ENCODE results near the gene RAB11FIP3. TPM values are rescaled to one million over a fixed set of nuclear protein-coding genes. Genes with fewer than 3 reads are reported as not detected.
A peak's percentile ranks its signal among the peaks of the same experiment; 100 is the strongest.
"Not testable (repeated sequence)": the region's sequence is repeated elsewhere in the genome, so short reads cannot be mapped to it uniquely, and the experiment has no call there.

The RAB11FIP3 gene
- total RNA-seq, 2 donors from 2014 or later: 26.9 to 28.3 TPM

GRCh38 chr16:400061-400591 lies 25.3 kb upstream of the RAB11FIP3 start:
- H3K27me3 Mint-ChIP-seq: no peaks in the 10 kb centered on the region
- H3K9me3 Mint-ChIP-seq: no peaks in the 10 kb centered on the region
- no peaks in the 10 kb centered on the region for H3K36me3 Mint-ChIP-seq (ENCODE audit: low read depth)
- peaks cover 5% of the 10 kb centered on the region for H3K4me1 Mint-ChIP-seq
- H3K27ac Mint-ChIP-seq: peak overlapping the region; percentile 20
- peak overlapping the region; percentile 75 for H3K4me3 Mint-ChIP-seq
- ATAC-seq (replicated peaks): no peak

- peak within 1 kb of the TSS; percentile 20 for H3K27ac Mint-ChIP-seq
- peaks cover 5% of the 10 kb centered on the region for H3K4me1 Mint-ChIP-seq
- peak within 1 kb of the TSS; percentile 75 for H3K4me3 Mint-ChIP-seq
- H3K36me3 Mint-ChIP-seq (ENCODE audit: low read depth): no peaks in the 10 kb centered on the region
- ATAC-seq (replicated peaks): peak; percentile 89
- no peaks in the 10 kb centered on the region for H3K9me3 Mint-ChIP-seq
- H3K27me3 Mint-ChIP-seq: no peaks in the 10 kb centered on the region
Measured at GRCh38 chr16:401468-402348, 23.7 kb upstream of the RAB11FIP3 start, which contains the start of gene DECR2. Gene DECR2, plus strand, starts transcription at chr16:401885. Its CDS starts 79 bp downstream, at chr16:401964.

- Mint-ChIP-seq H3K27ac (no peak overlapping the region), H3K9me3 (no peaks in the 10 kb centered on the region), H3K27me3 (no peaks in the 10 kb centered on the region), H3K4me3 (no peak overlapping the region), H3K4me1 (peaks cover 5% of the 10 kb centered on the region), H3K36me3 (ENCODE audit: low read depth) (no peaks in the 10 kb centered on the region)
- no peak for ATAC-seq (replicated peaks)
Measured at GRCh38 chr16:404971-405486, 20.4 kb upstream of the RAB11FIP3 start.

- H3K36me3 Mint-ChIP-seq (ENCODE audit: low read depth): no peaks in the 10 kb centered on the region
- H3K27me3 Mint-ChIP-seq: no peaks in the 10 kb centered on the region
- no peak overlapping the region for H3K4me3 Mint-ChIP-seq
- H3K9me3 Mint-ChIP-seq: no peaks in the 10 kb centered on the region
- no peaks in the 10 kb centered on the region for H3K4me1 Mint-ChIP-seq
- no peak for ATAC-seq (replicated peaks)
- H3K27ac Mint-ChIP-seq: no peak overlapping the region
Measured at GRCh38 chr16:405548-406506, 19.6 kb upstream of the RAB11FIP3 start.

GRCh38 chr16:407253-407652 lies 18.2 kb upstream of the RAB11FIP3 start:
- no peak overlapping the region for H3K4me3 Mint-ChIP-seq

GRCh38 chr16:410516-411178 lies 14.8 kb upstream of the RAB11FIP3 start:
- Mint-ChIP-seq H3K4me1 (no peaks in the 10 kb centered on the region), H3K27ac (no peak overlapping the region), H3K27me3 (no peaks in the 10 kb centered on the region), H3K9me3 (no peaks in the 10 kb centered on the region), H3K4me3 (no peak overlapping the region), H3K36me3 (ENCODE audit: low read depth) (no peaks in the 10 kb centered on the region)
- no peak for ATAC-seq (replicated peaks)

More at GRCh38 chr16:407253-407652, 18.2 kb upstream of the RAB11FIP3 start:
- Mint-ChIP-seq H3K36me3 (ENCODE audit: low read depth) (no peaks in the 10 kb centered on the region), H3K27ac (no peak overlapping the region), H3K27me3 (no peaks in the 10 kb centered on the region), H3K9me3 (no peaks in the 10 kb centered on the region), H3K4me1 (no peaks in the 10 kb centered on the region)
- no peak for ATAC-seq (replicated peaks)

- ATAC-seq (replicated peaks): no peak
- no peak overlapping the region for H3K27ac Mint-ChIP-seq
- no peaks in the 10 kb centered on the region for H3K9me3 Mint-ChIP-seq
- H3K36me3 Mint-ChIP-seq (ENCODE audit: low read depth): no peaks in the 10 kb centered on the region
- no peaks in the 10 kb centered on the region for H3K27me3 Mint-ChIP-seq
- H3K4me3 Mint-ChIP-seq: no peak overlapping the region
- H3K4me1 Mint-ChIP-seq: no peaks in the 10 kb centered on the region
Measured at GRCh38 chr16:411576-412265, 13.7 kb upstream of the RAB11FIP3 start.

GRCh38 chr16:414395-415169 lies 10.9 kb upstream of the RAB11FIP3 start:
- no peak for ATAC-seq (replicated peaks)

GRCh38 chr16:415170-415498 lies 10.3 kb upstream of the RAB11FIP3 start:
- H3K4me1 Mint-ChIP-seq; ATAC-seq (replicated peaks); H3K4me3 Mint-ChIP-seq; H3K36me3 Mint-ChIP-seq (ENCODE audit: low read depth); H3K9me3 Mint-ChIP-seq; H3K27ac Mint-ChIP-seq; H3K27me3 Mint-ChIP-seq: not testable (repeated sequence)

More at GRCh38 chr16:414395-415169, 10.9 kb upstream of the RAB11FIP3 start:
- Mint-ChIP-seq H3K27ac (no peak overlapping the region), H3K4me3 (no peak overlapping the region), H3K9me3 (no peaks in the 10 kb centered on the region), H3K4me1 (no peaks in the 10 kb centered on the region), H3K36me3 (ENCODE audit: low read depth) (no peaks in the 10 kb centered on the region), H3K27me3 (no peaks in the 10 kb centered on the region)

GRCh38 chr16:422179-422578 lies 3.3 kb upstream of the RAB11FIP3 start:
- H3K9me3 Mint-ChIP-seq; ATAC-seq (replicated peaks); H3K4me3 Mint-ChIP-seq; H3K27me3 Mint-ChIP-seq; H3K4me1 Mint-ChIP-seq; H3K36me3 Mint-ChIP-seq (ENCODE audit: low read depth); H3K27ac Mint-ChIP-seq: not testable (repeated sequence)

- H3K27me3 Mint-ChIP-seq: no peaks in the 10 kb centered on the region
- no peak for ATAC-seq (replicated peaks)
- peaks cover 8% of the 10 kb centered on the region for H3K36me3 Mint-ChIP-seq (ENCODE audit: low read depth)
- H3K4me3 Mint-ChIP-seq: peak overlapping the region; percentile 73
- H3K9me3 Mint-ChIP-seq: no peaks in the 10 kb centered on the region
- no peak overlapping the region for H3K27ac Mint-ChIP-seq
- peaks cover 16% of the 10 kb centered on the region for H3K4me1 Mint-ChIP-seq
Measured at GRCh38 chr16:424033-424622, 1.3 kb upstream of the RAB11FIP3 start.

GRCh38 chr16:424623-425081 lies 797 bp upstream of the RAB11FIP3 start:
- H3K9me3 Mint-ChIP-seq: no peaks in the 10 kb centered on the region
- H3K27ac Mint-ChIP-seq: no peak overlapping the region
- H3K4me1 Mint-ChIP-seq: peaks cover 16% of the 10 kb centered on the region
- no peaks in the 10 kb centered on the region for H3K27me3 Mint-ChIP-seq
- no peak for ATAC-seq (replicated peaks)
- H3K4me3 Mint-ChIP-seq: peak overlapping the region; percentile 73
- peaks cover 13% of the 10 kb centered on the region for H3K36me3 Mint-ChIP-seq (ENCODE audit: low read depth)
